WTC11 (cell line): ENCODE measurements around the gene MYBPH.

Experiments
- MYBL2 ChIP-seq: sonication (generic); formaldehyde crosslinking; IDR thresholded peaks from 2 replicates; pipeline ENCODE4 v1.8.1; 2023; ENCODE audit warnings: mild to moderate bottlenecking, moderate library complexity, missing genetic modification reagents
- TF ChIP-seq, protein P1 (sequence below): fragments of 200-600 bp; IDR thresholded peaks from 2 replicates; pipeline ENCODE4 v1.8.0; 2022; ENCODE audit warnings: antibody characterized with exemption

DNA sequence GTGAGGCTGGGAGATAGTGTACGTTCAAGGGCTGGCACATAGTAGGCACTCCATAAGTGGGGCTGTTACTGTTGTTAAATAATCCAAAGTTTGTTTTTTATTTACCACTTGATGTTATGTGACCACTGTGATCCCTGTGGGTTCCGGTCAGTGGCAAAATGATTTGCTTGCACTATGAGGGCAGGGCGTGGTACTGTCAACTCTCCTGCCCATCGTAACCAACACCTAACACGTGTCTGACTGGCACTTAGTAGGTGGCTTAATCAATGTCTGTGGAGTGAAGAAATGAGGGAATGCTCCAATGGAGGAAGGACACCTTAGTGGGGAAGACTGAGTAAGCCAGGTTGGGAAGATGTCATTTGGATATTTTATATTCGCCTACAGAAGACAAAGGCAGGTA, 33.5 kb downstream of the MYBPH start:
- TF ChIP-seq, protein P1, sequence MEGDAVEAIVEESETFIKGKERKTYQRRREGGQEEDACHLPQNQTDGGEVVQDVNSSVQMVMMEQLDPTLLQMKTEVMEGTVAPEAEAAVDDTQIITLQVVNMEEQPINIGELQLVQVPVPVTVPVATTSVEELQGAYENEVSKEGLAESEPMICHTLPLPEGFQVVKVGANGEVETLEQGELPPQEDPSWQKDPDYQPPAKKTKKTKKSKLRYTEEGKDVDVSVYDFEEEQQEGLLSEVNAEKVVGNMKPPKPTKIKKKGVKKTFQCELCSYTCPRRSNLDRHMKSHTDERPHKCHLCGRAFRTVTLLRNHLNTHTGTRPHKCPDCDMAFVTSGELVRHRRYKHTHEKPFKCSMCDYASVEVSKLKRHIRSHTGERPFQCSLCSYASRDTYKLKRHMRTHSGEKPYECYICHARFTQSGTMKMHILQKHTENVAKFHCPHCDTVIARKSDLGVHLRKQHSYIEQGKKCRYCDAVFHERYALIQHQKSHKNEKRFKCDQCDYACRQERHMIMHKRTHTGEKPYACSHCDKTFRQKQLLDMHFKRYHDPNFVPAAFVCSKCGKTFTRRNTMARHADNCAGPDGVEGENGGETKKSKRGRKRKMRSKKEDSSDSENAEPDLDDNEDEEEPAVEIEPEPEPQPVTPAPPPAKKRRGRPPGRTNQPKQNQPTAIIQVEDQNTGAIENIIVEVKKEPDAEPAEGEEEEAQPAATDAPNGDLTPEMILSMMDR: no peak
- TF ChIP-seq MYBL2 (CRISPR knock-in tag): no peak
